HuH-7.5 (cell line): ENCODE measurements around the gene CHRNA7.

Source experiments
- DNase-seq: peaks from one replicate; pipeline ENCODE4 v3.0.0; 2011; ENCODE audit warnings: low spot score

Gene CHRNA7

GRCh38 chr15:32089851-32090359 lies 59.6 kb downstream of the CHRNA7 start:
- no peak for DNase-seq

GRCh38 chr15:32091505-32092380 lies 61.4 kb downstream of the CHRNA7 start:
- DNase-seq: no peak

GRCh38 chr15:32096213-32096612 lies 65.9 kb downstream of the CHRNA7 start:
- no peak for DNase-seq

GRCh38 chr15:32096916-32097617 lies 66.8 kb downstream of the CHRNA7 start:
- DNase-seq: no peak

- no peak for DNase-seq
Measured at GRCh38 chr15:32098033-32098432, 67.7 kb downstream of the CHRNA7 start.

- no peak for DNase-seq
Measured at GRCh38 chr15:32099097-32099785, 68.9 kb downstream of the CHRNA7 start.

GRCh38 chr15:32099956-32100684 lies 69.8 kb downstream of the CHRNA7 start:
- no peak for DNase-seq

GRCh38 chr15:32104061-32104995 lies 74.0 kb downstream of the CHRNA7 start:
- DNase-seq: no peak

- no peak for DNase-seq
Measured at GRCh38 chr15:32105258-32106241, 75.2 kb downstream of the CHRNA7 start.

GRCh38 chr15:32106401-32107381 lies 76.4 kb downstream of the CHRNA7 start:
- no peak for DNase-seq

- DNase-seq: no peak
Measured at GRCh38 chr15:32107477-32108080, 77.3 kb downstream of the CHRNA7 start.

- no peak for DNase-seq
Measured at GRCh38 chr15:32108661-32109060, 78.3 kb downstream of the CHRNA7 start.

- DNase-seq: no peak
Measured at GRCh38 chr15:32112101-32112500, 81.8 kb downstream of the CHRNA7 start.

GRCh38 chr15:32113224-32113623 lies 82.9 kb downstream of the CHRNA7 start:
- DNase-seq: no peak

GRCh38 chr15:32117122-32117521 lies 86.8 kb downstream of the CHRNA7 start:
- no peak for DNase-seq

GRCh38 chr15:32119286-32119685 lies 89.0 kb downstream of the CHRNA7 start:
- no peak for DNase-seq

GRCh38 chr15:32119694-32120330 lies 89.5 kb downstream of the CHRNA7 start:
- DNase-seq: no peak
